Suppressor macrophage treated with lipopolysaccharide for 1 hour (primary cell): ENCODE measurements around the gene TTF2.

Experiments used
- DNase-seq, 3 donors: peaks; one replicate each; pipeline ENCODE4 v3.0.0-alpha.2; 2020 to 2022

Gene TTF2

GRCh38 chr1:117059678-117060440, at the start of gene TTF2:
Gene TTF2, plus strand, starts transcription at chr1:117060326. Its CDS starts 21 bp downstream, at chr1:117060347.
- peak; percentile 97 to 99 (median 98) for DNase-seq

GRCh38 chr1:117011334-117011733, 48.8 kb upstream of the TTF2 start:
- no peak for DNase-seq

GRCh38 chr1:117013309-117013858, 46.7 kb upstream of the TTF2 start:
- no peak for DNase-seq

- no peak for DNase-seq
Observed at GRCh38 chr1:117014209-117014608, 45.9 kb upstream of the TTF2 start.

GRCh38 chr1:117015724-117016123, 44.4 kb upstream of the TTF2 start:
- DNase-seq = no peak

- no peak for DNase-seq
Observed at GRCh38 chr1:117017062-117017461, 43.1 kb upstream of the TTF2 start.

- peak in 1 of 3 donors; percentile 23 for DNase-seq
Observed at GRCh38 chr1:117017648-117018047, 42.5 kb upstream of the TTF2 start.

- no peak for DNase-seq
Observed at GRCh38 chr1:117020526-117021156, 39.5 kb upstream of the TTF2 start.

- no peak for DNase-seq
Observed at GRCh38 chr1:117022114-117022513, 38.0 kb upstream of the TTF2 start.

GRCh38 chr1:117025568-117025967, 34.6 kb upstream of the TTF2 start:
- DNase-seq = no peak

GRCh38 chr1:117026361-117026760, 33.8 kb upstream of the TTF2 start:
- no peak for DNase-seq

- DNase-seq = no peak
Observed at GRCh38 chr1:117029685-117030084, 30.4 kb upstream of the TTF2 start.

- no peak for DNase-seq
Observed at GRCh38 chr1:117030271-117030877, 29.8 kb upstream of the TTF2 start.

- DNase-seq = no peak
Observed at GRCh38 chr1:117032266-117032665, 27.9 kb upstream of the TTF2 start.

GRCh38 chr1:117032681-117033539, 27.2 kb upstream of the TTF2 start:
- no peak for DNase-seq

- DNase-seq = no peak
Observed at GRCh38 chr1:117033772-117034171, 26.4 kb upstream of the TTF2 start.

- no peak for DNase-seq
Observed at GRCh38 chr1:117034791-117035290, 25.3 kb upstream of the TTF2 start.

- DNase-seq = no peak
Observed at GRCh38 chr1:117036018-117036461, 24.1 kb upstream of the TTF2 start.

- DNase-seq = no peak
Observed at GRCh38 chr1:117037802-117038201, 22.3 kb upstream of the TTF2 start.

GRCh38 chr1:117038236-117038635, 21.9 kb upstream of the TTF2 start:
- DNase-seq = peak in 2 of 3 donors; percentile 42 to 43

GRCh38 chr1:117044217-117044616, 15.9 kb upstream of the TTF2 start:
- no peak for DNase-seq

- DNase-seq = peak in 1 of 3 donors; percentile 16
Observed at GRCh38 chr1:117045644-117046043, 14.5 kb upstream of the TTF2 start.
